ENCODE results near the gene TENM4.

The TENM4 gene

DNA sequence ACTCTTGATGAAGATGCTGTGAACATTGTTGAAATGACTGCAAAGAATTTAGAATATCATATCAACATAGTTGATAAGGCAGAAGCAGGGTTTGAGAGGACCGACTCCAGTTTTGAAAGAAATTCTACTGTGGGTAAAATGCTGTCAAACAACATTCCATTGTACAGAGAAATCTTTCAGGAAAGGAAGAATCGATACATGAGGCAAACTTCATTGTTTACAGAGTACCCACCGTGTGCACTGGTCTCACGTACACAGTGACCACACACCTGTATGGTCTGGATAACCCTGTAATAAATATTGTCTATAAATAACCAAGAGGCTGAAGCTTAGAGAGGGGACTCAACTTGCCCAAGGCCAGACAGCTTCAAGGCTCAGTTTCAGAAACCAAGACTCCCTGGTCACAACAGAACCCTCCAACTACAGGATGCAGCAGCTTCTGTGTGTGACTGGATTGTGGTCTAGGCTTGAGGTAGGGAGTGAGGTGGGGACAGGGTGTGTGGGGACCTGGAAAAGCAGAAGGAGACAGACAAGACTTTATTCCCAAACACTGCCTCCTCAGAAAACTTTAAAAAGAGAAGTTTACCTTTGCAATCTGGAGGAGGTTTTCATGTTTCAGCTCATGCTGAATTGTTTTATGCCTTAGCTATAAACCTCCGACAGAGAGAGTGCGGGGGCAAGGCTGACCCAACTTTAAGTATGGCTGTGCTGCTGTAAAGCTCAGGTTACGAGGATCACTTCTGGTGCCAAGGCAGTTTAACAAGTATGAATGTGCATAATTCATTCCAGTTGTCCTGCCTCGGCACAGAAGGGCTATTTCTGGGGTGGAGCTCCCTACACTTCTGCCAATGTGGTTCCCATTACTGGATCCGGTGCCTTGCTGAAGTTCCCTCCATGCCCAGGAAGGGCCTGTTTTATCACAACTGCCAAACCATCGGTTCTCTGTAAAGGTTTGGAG is 493.6 kb downstream of the TENM4 start:
- H3K9me3 ChIP-seq (replicated peaks in 1 of 2; ENCODE audit: control insufficient read depth in 2 of 2, insufficient read depth in 1 of 2, low read depth in 1 of 2, low read length in 2 of 2) = peaks cover 0 to 15% of the 10 kb centered on the region in 2 donors
- H2BK15ac ChIP-seq (ENCODE audit: low read length) = no peak overlapping the region
- no peak overlapping the region for H3K14ac ChIP-seq (ENCODE audit: low read length)
- WGBS, 2 donors (ENCODE audit: extremely low coverage in 2 of 2, insufficient read length in 2 of 2, insufficient replicate concordance in 1 of 2) = no CpG with 5 or more reads among the region's 10 CpGs
- H3K27me3 ChIP-seq (ENCODE audit: control insufficient read depth in 3 of 3, insufficient read depth in 3 of 3, low read depth in 1 of 3, low read length in 3 of 3) = no peaks in the 10 kb centered on the region
- H2BK12ac ChIP-seq (ENCODE audit: low read length) = no peak overlapping the region
- H3K36me3 ChIP-seq (replicated peaks in 1 of 2; ENCODE audit: control insufficient read depth in 2 of 2, insufficient read depth in 2 of 2, low read length in 2 of 2) = no peaks in the 10 kb centered on the region
- no peak overlapping the region for H3K9ac ChIP-seq (ENCODE audit: low read depth, low read length, poor library complexity)
- H3K79me1 ChIP-seq (ENCODE audit: low read depth, low read length) = no peaks in the 10 kb centered on the region
- H3K18ac ChIP-seq (ENCODE audit: low read length) = no peak overlapping the region
- H3K4me1 ChIP-seq (ENCODE audit: control insufficient read depth in 2 of 2, insufficient read depth in 1 of 2, low read depth in 1 of 2, low read length in 2 of 2) = peaks cover 18 to 31% of the 10 kb centered on the region in 2 donors
- no peak overlapping the region for H2AFZ ChIP-seq (ENCODE audit: low read length)
- H3K4me3 ChIP-seq (ENCODE audit: low read length in 2 of 2) = no peak overlapping the region
- H3K27ac ChIP-seq (replicated peaks; ENCODE audit: low read length) = no peak overlapping the region
- no peak for DNase-seq (ENCODE audit: low spot score)
- H2BK120ac ChIP-seq (ENCODE audit: low read depth, low read length) = no peak overlapping the region
- H4K91ac ChIP-seq (ENCODE audit: low read depth, low read length, poor library complexity) = no peak overlapping the region
- no peak overlapping the region for H3K23ac ChIP-seq (ENCODE audit: low read depth, low read length, poor library complexity)
- no peak overlapping the region for H2BK5ac ChIP-seq (ENCODE audit: low read length)
- H3K4ac ChIP-seq (ENCODE audit: low read length) = no peak overlapping the region
- H2AK5ac ChIP-seq (ENCODE audit: low read depth, low read length) = no peak overlapping the region
- H3K4me2 ChIP-seq (ENCODE audit: insufficient read depth, low read length, poor library complexity, severe bottlenecking) = no peak overlapping the region
- no peak overlapping the region for H4K8ac ChIP-seq (ENCODE audit: low read depth, low read length)

DNA sequence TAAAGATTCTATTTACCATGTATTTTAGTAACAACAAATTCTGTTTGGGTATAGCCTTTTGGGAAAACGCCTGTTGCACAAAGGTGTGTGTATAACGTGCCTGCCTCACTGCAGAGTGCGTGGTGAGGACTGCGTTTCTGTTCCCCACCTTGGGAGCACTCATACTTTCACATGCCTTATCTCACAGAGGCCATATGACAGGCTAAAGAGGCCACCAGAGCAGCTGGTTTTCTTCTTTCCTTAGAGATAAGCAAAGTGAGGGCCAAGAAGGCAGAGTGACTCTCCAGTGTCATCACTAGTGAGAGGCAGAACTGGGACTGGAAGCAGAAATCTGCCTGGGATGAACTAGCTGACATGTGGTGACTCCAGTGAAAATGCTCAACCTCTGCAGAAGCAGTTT is 497.0 kb downstream of the TENM4 start:
- Histone ChIP-seq H2BK120ac (ENCODE audit: low read depth, low read length) (no peak overlapping the region), H3K36me3 (replicated peaks in 1 of 2; ENCODE audit: control insufficient read depth in 2 of 2, insufficient read depth in 2 of 2, low read length in 2 of 2) (no peaks in the 10 kb centered on the region), H3K23ac (ENCODE audit: low read depth, low read length, poor library complexity) (no peak overlapping the region), H3K18ac (ENCODE audit: low read length) (peak overlapping the region; percentile 49), H3K27ac (replicated peaks; ENCODE audit: low read length) (no peak overlapping the region), H2BK5ac (ENCODE audit: low read length) (no peak overlapping the region), H2AK5ac (ENCODE audit: low read depth, low read length) (peak overlapping the region; percentile 30), H2BK12ac (ENCODE audit: low read length) (no peak overlapping the region), H3K9me3 (replicated peaks in 1 of 2; ENCODE audit: control insufficient read depth in 2 of 2, insufficient read depth in 1 of 2, low read depth in 1 of 2, low read length in 2 of 2) (peaks cover 0 to 15% of the 10 kb centered on the region in 2 donors), H3K4me2 (ENCODE audit: insufficient read depth, low read length, poor library complexity, severe bottlenecking) (no peak overlapping the region), H3K9ac (ENCODE audit: low read depth, low read length, poor library complexity) (no peak overlapping the region), H3K4me1 (ENCODE audit: control insufficient read depth in 2 of 2, insufficient read depth in 1 of 2, low read depth in 1 of 2, low read length in 2 of 2) (peaks cover 24 to 31% of the 10 kb centered on the region in 2 donors), H3K4me3 (ENCODE audit: low read length in 2 of 2) (no peak overlapping the region), H3K27me3 (ENCODE audit: control insufficient read depth in 3 of 3, insufficient read depth in 3 of 3, low read depth in 1 of 3, low read length in 3 of 3) (no peaks in the 10 kb centered on the region), H4K91ac (ENCODE audit: low read depth, low read length, poor library complexity) (no peak overlapping the region), H2AFZ (ENCODE audit: low read length) (no peak overlapping the region), H2BK15ac (ENCODE audit: low read length) (no peak overlapping the region), H3K14ac (ENCODE audit: low read length) (no peak overlapping the region), H3K79me1 (ENCODE audit: low read depth, low read length) (no peaks in the 10 kb centered on the region), H4K8ac (ENCODE audit: low read depth, low read length) (no peak overlapping the region), H3K4ac (ENCODE audit: low read length) (no peak overlapping the region)
- no peak for DNase-seq (ENCODE audit: low spot score)
- no CpG with 5 or more reads among the region's 4 CpGs for WGBS, 2 donors (ENCODE audit: extremely low coverage in 2 of 2, insufficient read length in 2 of 2, insufficient replicate concordance in 1 of 2)

DNA sequence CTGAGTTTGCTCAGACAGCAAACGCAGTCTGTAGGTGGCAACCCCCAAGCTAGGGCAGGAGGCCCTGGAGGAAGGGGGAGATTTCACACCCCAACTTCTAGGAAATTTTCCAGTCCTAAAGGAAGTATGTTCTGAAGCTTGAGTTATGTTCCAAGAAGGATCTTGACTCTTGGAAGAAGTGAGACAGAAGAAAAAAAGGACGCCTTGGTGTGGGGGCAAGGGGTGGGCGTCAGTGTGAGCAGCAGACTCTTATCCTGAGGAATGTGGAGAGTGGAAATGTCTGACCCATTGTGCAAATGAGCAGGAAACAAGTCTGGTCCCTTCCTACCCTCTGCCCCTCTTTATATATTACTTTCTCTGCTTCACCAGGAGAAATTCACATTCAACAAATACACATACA is 497.7 kb downstream of the TENM4 start:
- H2AK5ac ChIP-seq (ENCODE audit: low read depth, low read length) = no peak overlapping the region
- H3K4ac ChIP-seq (ENCODE audit: low read length) = no peak overlapping the region
- no peak overlapping the region for H2AFZ ChIP-seq (ENCODE audit: low read length)
- no peak overlapping the region for H3K14ac ChIP-seq (ENCODE audit: low read length)
- no peak overlapping the region for H4K8ac ChIP-seq (ENCODE audit: low read depth, low read length)
- H4K91ac ChIP-seq (ENCODE audit: low read depth, low read length, poor library complexity) = no peak overlapping the region
- H3K4me3 ChIP-seq (ENCODE audit: low read length in 2 of 2) = no peak overlapping the region
- no peaks in the 10 kb centered on the region for H3K79me1 ChIP-seq (ENCODE audit: low read depth, low read length)
- no peak overlapping the region for H3K4me2 ChIP-seq (ENCODE audit: insufficient read depth, low read length, poor library complexity, severe bottlenecking)
- no peak overlapping the region for H2BK120ac ChIP-seq (ENCODE audit: low read depth, low read length)
- no peak overlapping the region for H2BK15ac ChIP-seq (ENCODE audit: low read length)
- H3K9ac ChIP-seq (ENCODE audit: low read depth, low read length, poor library complexity) = no peak overlapping the region
- H3K18ac ChIP-seq (ENCODE audit: low read length) = no peak overlapping the region
- H3K27me3 ChIP-seq (ENCODE audit: control insufficient read depth in 3 of 3, insufficient read depth in 3 of 3, low read depth in 1 of 3, low read length in 3 of 3) = no peaks in the 10 kb centered on the region
- no peak overlapping the region for H2BK12ac ChIP-seq (ENCODE audit: low read length)
- no peak overlapping the region for H3K23ac ChIP-seq (ENCODE audit: low read depth, low read length, poor library complexity)
- H2BK5ac ChIP-seq (ENCODE audit: low read length) = no peak overlapping the region
- peaks cover 24 to 31% of the 10 kb centered on the region in 2 donors for H3K4me1 ChIP-seq (ENCODE audit: control insufficient read depth in 2 of 2, insufficient read depth in 1 of 2, low read depth in 1 of 2, low read length in 2 of 2)
- H3K9me3 ChIP-seq (replicated peaks in 1 of 2; ENCODE audit: control insufficient read depth in 2 of 2, insufficient read depth in 1 of 2, low read depth in 1 of 2, low read length in 2 of 2) = peaks cover 0 to 15% of the 10 kb centered on the region in 2 donors
- no peak overlapping the region for H3K27ac ChIP-seq (replicated peaks; ENCODE audit: low read length)
- DNase-seq (ENCODE audit: low spot score) = no peak
- H3K36me3 ChIP-seq (replicated peaks in 1 of 2; ENCODE audit: control insufficient read depth in 2 of 2, insufficient read depth in 2 of 2, low read length in 2 of 2) = no peaks in the 10 kb centered on the region
- no CpG with 5 or more reads among the region's 3 CpGs for WGBS, 2 donors (ENCODE audit: extremely low coverage in 2 of 2, insufficient read length in 2 of 2, insufficient replicate concordance in 1 of 2)

DNA sequence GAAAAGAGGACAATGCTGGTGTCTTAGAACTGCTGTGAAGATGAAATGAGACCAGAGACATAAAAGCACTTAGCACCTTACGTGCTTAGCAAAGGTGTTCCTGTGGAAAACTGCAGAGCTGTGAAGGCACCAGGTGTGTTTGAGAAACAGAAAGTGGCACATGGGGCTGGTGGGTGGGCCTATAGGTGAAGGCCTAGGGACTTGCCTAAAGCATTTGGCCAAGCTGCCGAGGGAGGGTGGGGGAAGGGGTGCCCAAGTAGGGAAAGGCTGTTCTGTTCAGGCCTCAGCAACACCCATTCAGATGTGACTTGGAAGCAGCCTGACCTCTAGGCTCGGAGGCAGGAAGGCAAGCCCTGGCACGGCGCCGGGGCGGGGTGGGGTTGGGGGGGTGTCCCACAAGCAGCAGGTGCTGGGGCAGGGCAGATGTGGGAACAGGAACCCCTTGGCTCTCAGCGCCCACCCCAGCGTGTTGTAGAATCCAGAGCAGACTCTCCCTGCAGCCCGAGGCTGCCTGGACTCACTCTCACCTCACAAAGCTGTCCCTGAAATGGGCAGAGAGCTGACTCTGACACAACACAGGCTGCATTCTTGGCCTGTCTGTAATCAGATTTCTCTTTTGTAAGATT is 499.5 kb downstream of the TENM4 start:
- H3K4me1 ChIP-seq (ENCODE audit: control insufficient read depth in 2 of 2, insufficient read depth in 1 of 2, low read depth in 1 of 2, low read length in 2 of 2) = peaks cover 24 to 31% of the 10 kb centered on the region in 2 donors

More for the DNA sequence above, 499.5 kb downstream of the TENM4 start:
- no CpG with 5 or more reads among the region's 10 CpGs for whole genome bisulfite sequencing, 2 donors (ENCODE audit: extremely low coverage in 2 of 2, insufficient read length in 2 of 2, insufficient replicate concordance in 1 of 2)
- DNase-seq (ENCODE audit: low spot score) = no peak
- Histone ChIP-seq H3K18ac (ENCODE audit: low read length) (peak overlapping the region; percentile 92), H3K23ac (ENCODE audit: low read depth, low read length, poor library complexity) (no peak overlapping the region), H3K27me3 (ENCODE audit: control insufficient read depth in 3 of 3, insufficient read depth in 3 of 3, low read depth in 1 of 3, low read length in 3 of 3) (no peaks in the 10 kb centered on the region), H3K4ac (ENCODE audit: low read length) (no peak overlapping the region), H3K79me1 (ENCODE audit: low read depth, low read length) (no peaks in the 10 kb centered on the region), H4K91ac (ENCODE audit: low read depth, low read length, poor library complexity) (no peak overlapping the region), H3K4me3 (ENCODE audit: low read length in 2 of 2) (no peak overlapping the region), H2BK12ac (ENCODE audit: low read length) (no peak overlapping the region), H3K9me3 (replicated peaks in 1 of 2; ENCODE audit: control insufficient read depth in 2 of 2, insufficient read depth in 1 of 2, low read depth in 1 of 2, low read length in 2 of 2) (peaks cover 0 to 9% of the 10 kb centered on the region in 2 donors), H2AFZ (ENCODE audit: low read length) (no peak overlapping the region), H4K8ac (ENCODE audit: low read depth, low read length) (no peak overlapping the region), H3K27ac (replicated peaks; ENCODE audit: low read length) (peak overlapping the region; percentile 73), H3K4me2 (ENCODE audit: insufficient read depth, low read length, poor library complexity, severe bottlenecking) (no peak overlapping the region), H3K9ac (ENCODE audit: low read depth, low read length, poor library complexity) (no peak overlapping the region), H2BK5ac (ENCODE audit: low read length) (no peak overlapping the region), H3K36me3 (replicated peaks in 1 of 2; ENCODE audit: control insufficient read depth in 2 of 2, insufficient read depth in 2 of 2, low read length in 2 of 2) (no peaks in the 10 kb centered on the region), H2AK5ac (ENCODE audit: low read depth, low read length) (peak overlapping the region; percentile 60), H3K14ac (ENCODE audit: low read length) (no peak overlapping the region), H2BK120ac (ENCODE audit: low read depth, low read length) (no peak overlapping the region), H2BK15ac (ENCODE audit: low read length) (peak overlapping the region; percentile 3)
